ENCODE data around the gene WWC2. TPM values are rescaled to one million over a fixed set of nuclear protein-coding genes. Genes with fewer than 3 reads are reported as not detected.

WWC2 gene
- total and polyA plus RNA-seq, 12 donors, result 6.0 to 37.4 (median 31.2) TPM

DNA sequence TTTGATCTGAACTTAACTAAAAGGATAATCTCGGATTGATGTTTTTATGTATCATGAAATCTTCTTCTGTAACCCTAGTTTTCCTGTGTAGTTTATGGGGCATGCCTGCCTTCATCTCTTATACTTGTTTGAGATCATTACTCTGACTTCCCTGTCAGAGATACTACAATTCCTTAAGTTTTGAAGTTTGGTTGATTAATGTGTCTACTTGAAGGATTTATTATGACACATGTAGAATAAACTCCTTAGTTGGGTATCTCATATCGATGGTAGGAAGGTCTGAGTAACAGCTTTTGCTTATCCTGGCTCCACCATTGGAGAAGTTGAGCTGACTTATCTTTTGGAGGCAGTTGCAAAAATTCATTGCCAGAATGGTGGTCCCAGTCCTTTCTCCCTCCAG is 46.7 kb downstream of the WWC2 start:
- DNase-seq (no peak), ATAC-seq (no peak)
- intact Hi-C loops (cut with DNase I), result no loop called here
- Histone ChIP-seq H3K9me3 (peaks cover 0 to 6% (median 0%) of the 10 kb centered on the region in 11 donors), H3K4me1 (peaks cover 3 to 81% (median 62%) of the 10 kb centered on the region in 9 donors), H3K4me3 (no peak overlapping the region), H3K36me3 (no peaks in the 10 kb centered on the region), H3K27ac (peak overlapping the region in 1 of 10 donors; percentile 46), H3K27me3 (no peaks in the 10 kb centered on the region)
- 58 to 69% methylated on average over 2 of the region's 2 CpGs for WGBS, 2 donors
- TF ChIP-seq, protein P1, sequence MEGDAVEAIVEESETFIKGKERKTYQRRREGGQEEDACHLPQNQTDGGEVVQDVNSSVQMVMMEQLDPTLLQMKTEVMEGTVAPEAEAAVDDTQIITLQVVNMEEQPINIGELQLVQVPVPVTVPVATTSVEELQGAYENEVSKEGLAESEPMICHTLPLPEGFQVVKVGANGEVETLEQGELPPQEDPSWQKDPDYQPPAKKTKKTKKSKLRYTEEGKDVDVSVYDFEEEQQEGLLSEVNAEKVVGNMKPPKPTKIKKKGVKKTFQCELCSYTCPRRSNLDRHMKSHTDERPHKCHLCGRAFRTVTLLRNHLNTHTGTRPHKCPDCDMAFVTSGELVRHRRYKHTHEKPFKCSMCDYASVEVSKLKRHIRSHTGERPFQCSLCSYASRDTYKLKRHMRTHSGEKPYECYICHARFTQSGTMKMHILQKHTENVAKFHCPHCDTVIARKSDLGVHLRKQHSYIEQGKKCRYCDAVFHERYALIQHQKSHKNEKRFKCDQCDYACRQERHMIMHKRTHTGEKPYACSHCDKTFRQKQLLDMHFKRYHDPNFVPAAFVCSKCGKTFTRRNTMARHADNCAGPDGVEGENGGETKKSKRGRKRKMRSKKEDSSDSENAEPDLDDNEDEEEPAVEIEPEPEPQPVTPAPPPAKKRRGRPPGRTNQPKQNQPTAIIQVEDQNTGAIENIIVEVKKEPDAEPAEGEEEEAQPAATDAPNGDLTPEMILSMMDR (IDR thresholded peaks at IDR 0.05), result no peak

DNA sequence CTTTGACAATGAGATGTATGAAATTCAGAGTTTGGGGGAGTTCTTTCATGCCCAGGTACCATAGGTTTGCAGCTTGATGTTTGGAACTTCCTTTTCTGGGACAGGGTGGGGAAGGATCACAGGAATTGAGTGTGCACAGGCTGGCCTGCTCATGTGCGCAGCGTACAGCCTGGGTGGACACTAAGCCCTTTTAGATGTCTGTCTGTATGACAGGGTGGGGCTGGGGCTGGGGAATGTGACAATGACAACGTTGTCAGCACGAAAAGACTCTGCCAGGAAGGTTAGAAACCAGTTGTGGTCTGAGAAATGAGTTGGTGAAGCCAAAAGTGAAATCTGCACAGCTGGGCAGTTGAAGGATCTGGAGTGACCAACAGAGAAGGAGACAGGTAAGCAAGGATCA is 47.4 kb downstream of the WWC2 start:
- TF ChIP-seq, protein P1 (IDR thresholded peaks at IDR 0.05), result no peak
- H3K27me3 ChIP-seq, result no peaks in the 10 kb centered on the region
- ATAC-seq (peak in 7 of 8 donors; percentile 36 to 77 (median 71)), DNase-seq (no peak)
- WGBS, 2 donors, result 31 to 37% methylated on average over 4 of the region's 4 CpGs
- H3K27ac ChIP-seq, result peak overlapping the region in 3 of 10 donors; percentile 6 to 46 (median 14)
- H3K4me3 ChIP-seq, result no peak overlapping the region
- H3K36me3 ChIP-seq, result no peaks in the 10 kb centered on the region
- peaks cover 3 to 74% (median 60%) of the 10 kb centered on the region in 9 donors for H3K4me1 ChIP-seq
- intact Hi-C loops (cut with DNase I), result no loop called here
- H3K9me3 ChIP-seq, result peaks cover 0 to 7% (median 0%) of the 10 kb centered on the region in 11 donors

DNA sequence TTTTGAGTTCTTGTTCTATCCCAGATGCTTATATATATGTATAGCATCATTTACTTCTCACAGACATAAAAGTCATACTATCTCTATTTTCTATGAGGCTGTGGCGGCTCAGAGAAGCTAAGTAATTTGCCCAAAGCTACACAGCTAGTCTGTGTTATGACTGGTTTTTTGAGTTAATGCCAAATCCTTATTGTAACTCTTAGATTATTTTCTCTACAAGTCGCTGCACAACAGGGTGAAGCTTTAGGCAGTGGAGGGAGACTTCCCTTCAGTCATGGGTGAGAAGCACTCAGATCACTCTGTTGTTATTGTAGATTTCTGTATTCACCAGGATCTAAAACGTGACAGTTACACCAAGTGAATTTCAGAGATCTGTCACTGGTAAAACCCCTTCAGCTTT is 48.1 kb downstream of the WWC2 start:
- no peaks in the 10 kb centered on the region for H3K27me3 ChIP-seq
- peak overlapping the region in 1 of 10 donors; percentile 46 for H3K27ac ChIP-seq
- peaks cover 3 to 67% (median 53%) of the 10 kb centered on the region in 9 donors for H3K4me1 ChIP-seq
- H3K36me3 ChIP-seq, result no peaks in the 10 kb centered on the region
- ATAC-seq (no peak), DNase-seq (no peak)
- TF ChIP-seq, protein P1 (IDR thresholded peaks at IDR 0.05), result no peak
- H3K9me3 ChIP-seq, result peaks cover 0 to 7% (median 0%) of the 10 kb centered on the region in 11 donors
- WGBS, 2 donors, result 69 to 75% methylated on average over 3 of the region's 3 CpGs
- no peak overlapping the region for H3K4me3 ChIP-seq
- intact Hi-C loops (cut with DNase I), result no loop called here

DNA sequence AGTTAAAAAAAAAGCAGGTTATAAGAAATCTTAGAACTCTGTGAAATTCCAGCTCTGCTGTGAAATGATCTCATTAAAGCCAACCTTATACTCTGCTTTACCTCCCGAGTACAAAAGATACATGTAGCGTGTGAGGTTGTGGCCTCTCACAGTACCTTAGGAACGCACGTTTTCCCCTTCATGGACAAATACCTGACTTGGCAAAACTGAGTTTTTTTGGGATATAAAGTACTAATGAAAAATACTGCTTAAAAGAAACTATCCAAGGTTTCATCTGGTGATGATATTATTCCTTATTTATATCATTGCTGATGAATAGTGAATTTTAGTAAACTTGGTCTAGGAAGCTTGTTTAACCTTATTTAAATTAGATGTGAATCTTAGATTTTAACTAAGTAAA is 48.9 kb downstream of the WWC2 start:
- H3K27ac ChIP-seq, result no peak overlapping the region
- no peaks in the 10 kb centered on the region for H3K36me3 ChIP-seq
- TF ChIP-seq, protein P1 (IDR thresholded peaks at IDR 0.05), result no peak
- H3K4me1 ChIP-seq, result peaks cover 3 to 59% (median 46%) of the 10 kb centered on the region in 9 donors
- H3K4me3 ChIP-seq, result no peak overlapping the region
- ATAC-seq (no peak), DNase-seq (no peak)
- WGBS, 2 donors, result 94 to 95% methylated on average over 4 of the region's 4 CpGs
- peaks cover 0 to 7% (median 0%) of the 10 kb centered on the region in 11 donors for H3K9me3 ChIP-seq
- no peaks in the 10 kb centered on the region for H3K27me3 ChIP-seq
- intact Hi-C loops (cut with DNase I), result no loop called here
